GM12801 (cell line): Measurements from ENCODE around the gene CELSR3.

Source experiments
- CTCF ChIP-seq: IDR thresholded peaks from one replicate; pipeline ENCODE4 v1.5.1; 2011; ENCODE audit warnings: control low read depth; ENCODE audit not compliant: insufficient read length; ENCODE audit errors: extremely low read depth

CELSR3 gene

GRCh38 chr3:48700731-48701405 lies 38.2 kb upstream of the CELSR3 start:
- TF ChIP-seq CTCF = no peak

GRCh38 chr3:48698891-48699290 lies 36.2 kb upstream of the CELSR3 start:
- TF ChIP-seq CTCF = no peak

DNA sequence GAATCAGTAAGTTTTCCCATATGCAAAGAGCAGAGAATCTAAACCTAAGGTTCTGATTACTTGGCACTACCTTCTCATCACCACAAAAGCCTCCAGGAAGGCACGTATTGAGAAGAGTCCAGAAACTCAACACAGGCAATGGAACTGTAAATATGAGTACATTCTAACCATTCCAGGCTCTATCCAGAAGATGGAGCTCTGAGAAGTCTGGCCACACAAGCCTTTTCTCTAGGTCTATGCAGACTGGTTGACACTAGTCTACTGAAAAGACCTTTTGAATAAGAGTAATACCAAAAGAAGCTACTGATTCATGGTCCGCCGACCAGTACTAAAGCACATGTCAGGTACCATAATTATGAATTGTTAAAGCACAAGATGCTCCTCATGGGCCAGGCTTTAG lies 35.3 kb upstream of the CELSR3 start:
- no peak for TF ChIP-seq CTCF

DNA sequence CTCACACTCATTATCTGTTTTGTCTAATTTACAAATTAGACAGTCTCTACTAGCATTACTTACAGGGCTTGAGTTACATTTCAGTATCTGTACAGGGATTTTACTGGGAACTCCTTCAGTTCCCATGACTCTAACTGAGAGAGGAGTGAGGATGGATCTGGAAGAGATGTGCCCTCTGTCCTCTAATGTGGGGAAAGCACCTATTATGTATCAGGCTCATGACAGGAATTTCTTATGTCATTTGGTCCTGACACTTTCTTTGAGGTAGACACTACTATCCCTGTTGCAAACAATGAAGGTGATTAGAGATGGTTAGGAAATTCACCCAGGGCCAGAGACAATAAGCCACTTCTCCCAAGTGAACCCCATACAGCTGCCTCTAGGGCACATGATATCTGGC lies 33.9 kb upstream of the CELSR3 start:
- TF ChIP-seq CTCF = no peak

DNA sequence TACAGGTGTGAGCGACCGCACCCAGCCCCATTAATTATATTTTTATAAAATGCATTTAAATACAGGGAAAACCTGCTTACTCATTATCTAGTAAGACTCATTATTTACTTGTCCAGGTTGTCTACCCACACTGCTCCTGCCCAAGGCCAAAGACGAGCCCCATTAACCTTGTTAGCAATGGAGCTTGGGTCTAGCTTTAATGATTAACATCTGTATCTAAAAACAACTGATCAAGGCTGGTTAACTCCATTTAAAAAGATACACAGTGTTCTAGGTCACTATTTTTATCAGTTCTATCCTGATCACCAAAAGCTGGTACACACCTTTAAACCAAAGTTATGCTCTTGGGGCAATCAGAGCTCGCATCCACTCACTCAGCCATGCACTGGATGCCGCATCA lies 33.5 kb upstream of the CELSR3 start:
- no peak for TF ChIP-seq CTCF

GRCh38 chr3:48695393-48695753 lies 32.7 kb upstream of the CELSR3 start:
- TF ChIP-seq CTCF = no peak

GRCh38 chr3:48694610-48695392 lies 32.1 kb upstream of the CELSR3 start:
- no peak for TF ChIP-seq CTCF
